ENCODE results near the gene GAS7.

The GAS7 gene

DNA sequence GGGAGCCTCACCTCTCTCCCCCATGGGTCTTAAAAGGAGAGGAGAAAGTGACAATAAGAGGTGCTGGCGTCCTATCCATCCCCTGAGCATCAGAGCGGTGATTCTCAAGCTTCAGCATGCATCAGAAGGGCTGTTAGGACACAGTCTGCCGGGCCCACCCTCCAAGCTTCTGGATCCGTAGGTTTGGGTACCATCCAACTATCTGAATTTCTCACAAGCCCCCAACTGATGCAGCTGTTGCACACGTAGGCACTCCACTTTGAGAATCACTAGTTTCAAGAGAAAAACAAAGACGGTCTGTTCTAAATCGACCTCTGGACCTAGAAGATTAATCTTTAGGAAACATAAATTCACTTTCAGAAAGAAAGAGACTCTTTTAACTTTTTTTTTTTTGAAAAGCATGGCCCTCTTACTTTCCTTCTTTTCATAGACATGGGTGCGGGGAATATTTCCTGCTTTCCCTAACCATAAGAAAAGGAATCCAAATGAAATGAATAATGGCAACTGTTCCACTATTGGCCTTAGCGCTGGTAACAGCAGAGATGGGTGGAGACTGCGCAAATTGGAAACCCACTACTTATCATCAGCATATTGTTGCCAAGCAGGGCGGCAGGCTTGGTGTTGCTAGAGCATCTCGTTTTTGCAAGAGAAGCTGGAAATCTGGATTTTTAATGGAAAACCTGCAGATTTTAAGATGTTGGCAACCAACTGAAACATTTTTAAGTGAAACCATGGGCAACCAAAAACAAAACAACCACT lies 144.4 kb downstream of the GAS7 start:
- no peak for DNase-seq (ENCODE audit: low read depth in 2 of 2, low spot score in 1 of 2)

DNA sequence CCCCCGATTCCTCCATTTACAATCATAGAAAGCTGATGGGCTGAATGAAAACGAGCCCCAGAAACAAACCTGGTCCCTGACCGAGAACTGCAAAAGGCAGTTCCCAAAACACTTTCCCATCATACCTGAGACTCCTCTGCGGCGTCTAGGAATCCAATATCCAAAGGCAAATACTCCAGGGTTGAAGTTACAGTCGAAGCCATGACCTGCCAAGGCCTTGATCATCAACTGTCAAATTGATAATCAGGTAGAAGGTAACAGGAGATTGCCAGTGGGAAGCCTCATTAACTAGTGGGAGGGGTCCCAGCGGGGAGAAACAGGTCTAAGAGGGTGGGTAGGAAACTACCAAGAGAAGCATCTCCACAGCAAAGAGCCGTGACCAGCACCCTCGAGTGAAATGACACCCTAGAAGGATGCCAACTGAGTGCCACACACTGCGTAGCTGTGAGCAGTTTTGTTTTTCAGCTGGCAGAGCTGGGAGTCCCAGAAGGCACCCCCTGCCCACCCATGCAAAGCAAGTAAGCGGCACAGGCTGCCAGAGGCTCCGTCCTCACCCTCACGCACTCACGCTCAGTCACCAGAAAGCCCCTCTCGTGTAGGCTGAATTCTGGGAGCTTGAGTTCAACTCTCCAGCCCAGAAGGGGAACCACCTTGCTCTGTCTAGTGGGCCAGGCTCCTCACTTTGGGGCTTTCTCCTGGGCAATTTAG lies 146.1 kb downstream of the GAS7 start:
- no peak for DNase-seq (ENCODE audit: low read depth in 2 of 2, low spot score in 1 of 2)

DNA sequence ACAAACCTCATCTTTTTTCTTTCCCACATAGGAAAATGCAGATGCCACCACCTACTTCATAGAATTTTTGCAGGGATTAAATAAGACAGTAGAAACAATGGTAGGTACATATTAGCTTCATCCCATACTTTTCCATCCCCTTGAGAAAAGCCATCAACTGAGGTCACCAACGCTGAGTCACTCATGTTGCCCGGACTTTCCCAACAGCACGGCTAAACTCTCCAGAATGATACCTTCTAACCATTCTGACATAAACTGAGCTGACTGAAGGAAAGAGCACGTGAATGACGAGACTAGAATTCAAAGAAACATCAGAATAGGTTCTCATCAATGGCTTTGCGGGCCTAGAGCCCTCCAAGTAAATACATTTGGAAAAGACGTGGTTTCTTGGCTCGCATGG lies 147.3 kb downstream of the GAS7 start:
- DNase-seq (ENCODE audit: low read depth in 2 of 2, low spot score in 1 of 2): no peak

- no peak for DNase-seq (ENCODE audit: low read depth in 2 of 2, low spot score in 1 of 2)
These were observed 147.8 kb downstream of the GAS7 start for GRCh38 chr17:10050597-10051101.

GRCh38 chr17:10048629-10049350 lies 149.6 kb downstream of the GAS7 start:
- no peak for DNase-seq (ENCODE audit: low read depth in 2 of 2, low spot score in 1 of 2)

- no peak for DNase-seq (ENCODE audit: low read depth in 2 of 2, low spot score in 1 of 2)
These were observed 151.3 kb downstream of the GAS7 start for GRCh38 chr17:10046786-10047785.

- DNase-seq (ENCODE audit: low read depth in 2 of 2, low spot score in 1 of 2): no peak
These were observed 152.3 kb downstream of the GAS7 start for GRCh38 chr17:10045871-10046658.

GRCh38 chr17:10042589-10043244 lies 155.7 kb downstream of the GAS7 start:
- DNase-seq (ENCODE audit: low read depth in 2 of 2, low spot score in 1 of 2): no peak

DNA sequence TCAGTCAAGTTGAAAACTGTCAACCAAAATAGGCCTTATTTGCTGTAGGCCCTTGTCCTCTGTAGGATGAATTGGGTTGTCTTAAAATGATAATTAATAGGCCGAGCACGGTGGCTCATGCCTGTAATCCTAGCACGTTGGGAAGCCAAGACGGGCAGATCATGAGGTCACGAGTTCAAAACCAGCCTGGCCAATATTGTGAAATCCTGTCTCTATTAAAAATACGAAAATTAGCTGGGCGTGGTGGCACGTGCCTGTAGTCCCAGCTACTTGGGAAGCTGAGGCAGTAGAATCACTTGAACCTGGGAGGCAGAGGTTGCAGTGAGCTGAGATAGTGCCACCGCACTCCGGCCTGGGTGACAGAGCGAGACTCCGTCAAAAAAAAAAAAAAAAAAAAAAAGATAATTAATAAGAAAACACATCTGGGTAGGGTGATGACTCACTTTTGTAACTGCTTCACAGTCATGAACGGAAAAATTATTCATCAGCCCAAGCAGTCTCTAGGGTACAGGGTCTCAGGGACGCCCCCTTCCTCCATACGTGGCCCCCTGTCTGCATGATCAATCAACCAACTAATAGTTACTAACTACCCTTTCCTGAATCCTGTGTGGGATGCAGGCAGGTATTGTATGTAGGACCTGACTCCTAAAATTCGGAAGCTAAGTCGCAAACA lies 156.4 kb downstream of the GAS7 start:
- no peak for DNase-seq (ENCODE audit: low read depth in 2 of 2, low spot score in 1 of 2)

- no peak for DNase-seq (ENCODE audit: low read depth in 2 of 2, low spot score in 1 of 2)
These were observed 157.2 kb downstream of the GAS7 start for GRCh38 chr17:10041287-10041612.

DNA sequence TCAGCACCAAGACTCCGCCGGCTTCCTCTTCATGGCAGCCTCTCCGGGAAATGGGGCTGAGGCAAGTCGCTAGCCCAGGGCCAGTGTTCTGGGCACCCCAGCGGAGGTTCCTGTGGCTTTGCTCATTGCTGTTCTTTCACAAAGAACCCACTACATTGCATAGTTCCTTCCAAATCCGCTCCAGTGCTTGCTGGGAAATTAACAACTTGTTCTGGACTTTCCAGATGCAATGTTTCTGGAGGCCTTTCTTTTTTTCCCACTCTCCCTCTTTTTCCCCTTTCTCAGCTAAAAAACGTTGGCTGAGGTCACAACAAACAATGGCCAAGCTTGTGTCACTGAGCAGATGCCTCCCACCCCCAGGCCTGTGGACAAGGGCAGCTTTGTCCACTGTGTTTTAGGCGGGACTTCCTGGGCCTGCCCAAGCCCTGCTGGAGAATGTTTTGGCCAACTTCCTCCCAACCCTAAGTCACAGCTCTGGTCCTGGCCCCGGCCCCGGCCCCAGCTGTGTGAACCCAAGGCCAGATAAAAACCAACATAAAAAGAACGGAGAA lies 161.8 kb downstream of the GAS7 start:
- no peak for DNase-seq (ENCODE audit: low read depth in 2 of 2, low spot score in 1 of 2)

DNA sequence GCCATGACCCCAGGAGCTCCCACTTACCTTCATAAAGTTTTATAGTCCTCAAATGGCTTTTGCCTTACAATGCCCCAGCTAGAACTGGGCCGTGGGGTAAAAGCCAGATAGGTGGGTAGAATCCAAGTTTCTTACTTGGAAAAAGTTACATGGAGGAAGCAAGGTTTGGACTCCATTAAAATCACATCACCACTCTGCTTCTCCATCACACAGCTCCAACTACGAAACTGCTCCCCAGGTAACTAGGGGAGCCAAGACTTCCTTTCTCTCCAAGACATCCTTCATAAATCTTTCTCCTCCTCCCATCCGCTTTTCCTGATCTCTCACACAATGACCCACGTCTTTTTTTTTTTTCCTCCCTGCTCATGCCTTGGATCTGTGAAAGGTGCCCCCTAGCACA lies 162.5 kb downstream of the GAS7 start:
- DNase-seq (ENCODE audit: low read depth in 2 of 2, low spot score in 1 of 2): no peak

- DNase-seq (ENCODE audit: low read depth in 2 of 2, low spot score in 1 of 2): no peak
These were observed 163.5 kb downstream of the GAS7 start for GRCh38 chr17:10034719-10035475.

DNA sequence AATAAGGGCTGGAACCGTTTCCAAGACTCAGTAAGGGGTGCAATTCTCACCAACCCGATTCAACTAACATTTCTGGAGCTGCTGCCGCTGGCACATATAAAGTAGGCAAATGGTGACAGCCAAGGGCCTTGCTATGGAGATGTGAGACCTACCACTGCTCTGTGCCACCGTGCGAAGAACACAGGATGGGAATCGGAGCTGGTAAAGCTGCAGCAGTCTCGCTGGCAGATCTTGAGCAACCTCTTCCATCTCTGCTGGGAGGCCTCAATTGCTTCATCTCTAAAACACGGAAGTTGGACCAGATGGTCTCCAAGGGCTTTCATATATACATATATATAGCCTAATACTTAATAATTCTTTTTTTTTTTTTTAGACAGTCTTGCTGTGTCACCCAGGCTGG lies 164.4 kb downstream of the GAS7 start:
- no peak for DNase-seq (ENCODE audit: low read depth in 2 of 2, low spot score in 1 of 2)

- DNase-seq (ENCODE audit: low read depth in 2 of 2, low spot score in 1 of 2): no peak
These were observed 165.0 kb downstream of the GAS7 start for GRCh38 chr17:10033449-10033848.

DNA sequence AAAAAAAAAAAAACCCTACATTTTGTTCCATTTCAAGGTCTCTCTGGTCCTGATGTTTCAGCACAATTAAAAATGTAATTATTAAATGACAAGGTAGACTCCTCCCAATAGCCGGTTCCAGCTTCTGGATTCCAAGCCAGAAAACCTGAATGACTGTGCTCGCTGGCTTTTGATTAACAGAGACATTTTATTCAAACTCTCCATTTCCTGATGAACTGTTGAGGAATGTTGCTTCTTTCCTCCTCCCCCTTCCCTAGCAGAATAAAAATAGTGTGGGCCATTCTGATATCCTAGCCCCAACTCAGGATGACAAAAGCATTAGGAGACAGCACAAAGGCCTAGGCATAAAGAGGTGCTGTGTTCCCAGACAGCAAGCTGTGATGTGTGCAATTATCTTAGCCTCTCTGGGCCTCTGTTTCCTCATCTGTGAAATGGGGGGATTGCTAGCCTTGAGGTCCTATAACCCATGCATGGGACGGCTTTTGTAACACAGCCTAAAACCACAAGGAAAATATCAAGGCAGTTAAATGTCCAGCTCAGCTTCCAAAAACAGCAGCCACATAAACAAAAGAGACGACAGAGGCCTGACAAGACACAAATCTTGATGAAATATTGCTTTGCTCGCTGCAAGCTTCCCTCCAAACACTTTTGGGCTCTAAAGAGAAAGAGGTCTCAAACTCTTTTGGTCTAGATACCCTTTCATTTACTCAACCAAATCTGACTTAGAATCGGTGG lies 166.1 kb downstream of the GAS7 start:
- no peak for DNase-seq (ENCODE audit: low read depth in 2 of 2, low spot score in 1 of 2)

GRCh38 chr17:10031606-10032005 lies 166.8 kb downstream of the GAS7 start:
- no peak for DNase-seq (ENCODE audit: low read depth in 2 of 2, low spot score in 1 of 2)

All from stimulated activated CD8-positive, alpha-beta memory T cell treated with anti-CD3 and anti-CD28 coated beads, Interleukin-4, amount 100 ng/mL, for 1 hour (primary cell).